Right lobe of liver (tissue), 6 donors: ENCODE results near the gene CFAP251. TPM values are rescaled to one million over a fixed set of nuclear protein-coding genes. Genes with fewer than 3 reads are reported as not detected.

Experiments used
- ATAC-seq, 4 donors: fragments of 200-7000 bp; cut with Tn5 transposase; one replicate each; pipeline ENCODE4 v1.9.1; 2020; ENCODE audit warnings: mild to moderate bottlenecking in 4 of 4, moderate library complexity in 4 of 4
- DNase-seq, 3 donors: peaks; one replicate each; pipeline ENCODE4 v3.0.0-alpha.2; 2020
- H3K27ac ChIP-seq, 3 donors: fragments of 200-600 bp; one replicate each; pipeline ENCODE4 v1.8.0; 2022
- H3K27me3 ChIP-seq, 2 donors: fragments of 200-600 bp; one replicate each; pipeline ENCODE4 v1.8.0; 2022
- H3K36me3 ChIP-seq, 4 donors: fragments of 200-600 bp; sonication (generic) in 1 of 4; one replicate each; pipeline versions ENCODE4 v1.5.1 to v1.8.0; 2017 to 2022; ENCODE audit warnings: control low read depth in 1 of 4
- H3K4me1 ChIP-seq, 4 donors: fragments of 200-600 bp; sonication (generic) in 1 of 4; one replicate each; pipeline versions ENCODE4 v1.5.1 to v1.8.0; 2017 to 2022; ENCODE audit warnings: control low read depth in 1 of 4
- H3K4me3 ChIP-seq, 3 donors: fragments of 200-600 bp; one replicate each; pipeline ENCODE4 v1.8.0; 2022
- H3K9me3 ChIP-seq, 4 donors: fragments of 200-600 bp; sonication (generic) in 1 of 4; one replicate each; pipeline versions ENCODE4 v1.5.1 to v1.8.0; 2017 to 2022; ENCODE audit warnings: control low read depth in 1 of 4
- CTCF ChIP-seq, 4 donors: fragments of 200-600 bp in 3 of 4; fragments of 450-650 bp in 1 of 4; IDR thresholded peaks; one replicate each; pipeline versions ENCODE4 v1.5.1 to v1.8.0; 2016 to 2022; ENCODE audit warnings: antibody characterized with exemption in 4 of 4, mild to moderate bottlenecking in 2 of 4
- POLR2A ChIP-seq: fragments of 450-650 bp; IDR thresholded peaks from one replicate; pipeline ENCODE4 v1.6.1; 2017; ENCODE audit warnings: antibody characterized with exemption, mild to moderate bottlenecking
- WGBS: methylation state at CpG from one replicate; pipeline ENCODE4 v1.1.6; 2018; ENCODE audit warnings: low coverage, low lambda C conversion rate; ENCODE audit not compliant: insufficient coverage; ENCODE audit errors: missing lambda C conversion rate; 5-methylcytosine and 5-hydroxymethylcytosine counted together
- intact Hi-C, 2 donors: fragments of 100-400 bp; cut with DNase I; formaldehyde crosslinking; loops; one replicate each; pipeline versions ENCODE4 v1.11.2 to v1.14.1; 2022
- total RNA-seq, 6 experiments: library from RNA; depleted of rRNA in 2 of 6; stranded (reverse); fragments of >200 nt in 2 of 6; fragmentation: NEBNext Ultra II Directional in 3 of 6; extraction: Animal tissue kit (Norgen Biotek cat#: 25700) in 3 of 6; gene quantifications; one replicate each; pipeline versions ENCODE4 v1.1.0 to v1.2.4, GENCODE V29; 2016 to 2023
- donor health status: DM: no; HTN: yes; CAD: no.
- donor health status: DM: no; HTN: no; CAD: no.
- donor health status: DM: no; HTN: no; CAD: no.
- donor health status: DM: no; HTN: yes; CAD: no.
- donor health status: DM: no; HTN: yes; CAD: no.

The CFAP251 gene
- total RNA-seq, 6 experiments from 2014 or later: 1.0 to 6.2 (median 2.4) TPM

- peak in 1 of 4 donors; percentile 32 for ATAC-seq
- Histone ChIP-seq H3K4me3 (no peak overlapping the region), H3K27ac (no peak overlapping the region), H3K4me1 (no peaks in the 10 kb centered on the region), H3K36me3 (no peaks in the 10 kb centered on the region), H3K27me3 (no peaks in the 10 kb centered on the region), H3K9me3 (no peaks in the 10 kb centered on the region)
- DNase-seq: no peak
- no peak for TF ChIP-seq POLR2A
- no peak for TF ChIP-seq CTCF (IDR thresholded peaks at IDR 0.05)
- intact Hi-C loops: no loop called here
- WGBS: 52% methylated on average over 6 of the region's 11 CpGs
Measured at GRCh38 chr12:121980191-121980891, 61.9 kb downstream of the CFAP251 start.

GRCh38 chr12:121980892-121981272 lies 62.5 kb downstream of the CFAP251 start:
- TF ChIP-seq CTCF (IDR thresholded peaks at IDR 0.05) (no peak), POLR2A (no peak)
- DNase-seq (no peak), ATAC-seq (no peak)
- no peaks in the 10 kb centered on the region for H3K27me3 ChIP-seq
- intact Hi-C loops: no loop called here
- 91% methylated on average over 7 of the region's 14 CpGs for WGBS
- no peaks in the 10 kb centered on the region for H3K9me3 ChIP-seq
- H3K36me3 ChIP-seq: no peaks in the 10 kb centered on the region
- H3K4me3 ChIP-seq: no peak overlapping the region
- H3K27ac ChIP-seq: no peak overlapping the region
- H3K4me1 ChIP-seq: no peaks in the 10 kb centered on the region

- intact Hi-C loops: no loop called here
- TF ChIP-seq POLR2A: no peak
- no peak for TF ChIP-seq CTCF (IDR thresholded peaks at IDR 0.05)
- Histone ChIP-seq H3K36me3 (no peaks in the 10 kb centered on the region), H3K9me3 (no peaks in the 10 kb centered on the region), H3K4me1 (no peaks in the 10 kb centered on the region), H3K27ac (no peak overlapping the region), H3K4me3 (no peak overlapping the region), H3K27me3 (no peaks in the 10 kb centered on the region)
- ATAC-seq: no peak
- WGBS: 64% methylated on average over 5 of the region's 8 CpGs
- no peak for DNase-seq
Measured at GRCh38 chr12:121981456-121981855, 63.1 kb downstream of the CFAP251 start.

- TF ChIP-seq CTCF (IDR thresholded peaks at IDR 0.05) (no peak), POLR2A (no peak)
- Histone ChIP-seq H3K4me3 (no peak overlapping the region), H3K9me3 (no peaks in the 10 kb centered on the region), H3K36me3 (no peaks in the 10 kb centered on the region), H3K27me3 (no peaks in the 10 kb centered on the region), H3K27ac (no peak overlapping the region), H3K4me1 (no peaks in the 10 kb centered on the region)
- intact Hi-C loops: no loop called here
- 63% methylated on average over 1 of the region's 6 CpGs for WGBS
- ATAC-seq (no peak), DNase-seq (no peak)
Measured at GRCh38 chr12:121982950-121983349, 64.6 kb downstream of the CFAP251 start.
